ENCODE data around the gene SRRM2.
A peak's percentile ranks its signal among the peaks of the same experiment; 100 is the strongest.
"Not testable (repeated sequence)": the region's sequence is repeated elsewhere in the genome, so short reads cannot be mapped to it uniquely, and the experiment has no call there.

Gene SRRM2

GRCh38 chr16:2720064-2720457, 32.4 kb upstream of the SRRM2 start, which contains the start of gene PRSS27:
TSS of gene PRSS27 (minus strand) at chr16:2720224. CDS start at chr16:2720160, 64 bp downstream.
- peak within 1 kb of the TSS; percentile 45 for H3K4me3 ChIP-seq (ENCODE audit: low read length)
- peak; percentile 62 for DNase-seq (ENCODE audit: low read depth)
- TF ChIP-seq CTCF (IDR thresholded peaks at IDR 0.05; ENCODE audit: insufficient read depth, low read depth, low read length, missing control alignments), result no peak

- TF ChIP-seq CTCF (IDR thresholded peaks at IDR 0.05; ENCODE audit: insufficient read depth, low read depth, low read length, missing control alignments), result peak; percentile 24
- DNase-seq (ENCODE audit: low read depth), result peak; percentile 81
- H3K4me3 ChIP-seq (ENCODE audit: low read length), result peak overlapping the region; percentile 45
These were observed 31.5 kb upstream of the SRRM2 start for GRCh38 chr16:2720719-2721633.

GRCh38 chr16:2721634-2722173, 30.7 kb upstream of the SRRM2 start:
- not testable (repeated sequence) for DNase-seq (ENCODE audit: low read depth)
- H3K4me3 ChIP-seq (ENCODE audit: low read length), result peak overlapping the region; percentile 40

GRCh38 chr16:2724088-2724676, 28.3 kb upstream of the SRRM2 start:
- no peak for TF ChIP-seq CTCF (IDR thresholded peaks at IDR 0.05; ENCODE audit: insufficient read depth, low read depth, low read length, missing control alignments)
- no peak overlapping the region for H3K4me3 ChIP-seq (ENCODE audit: low read length)
- DNase-seq (ENCODE audit: low read depth), result no peak

- TF ChIP-seq CTCF (IDR thresholded peaks at IDR 0.05; ENCODE audit: insufficient read depth, low read depth, low read length, missing control alignments), result no peak
- DNase-seq (ENCODE audit: low read depth), result no peak
- H3K4me3 ChIP-seq (ENCODE audit: low read length), result no peak overlapping the region
These were observed 27.6 kb upstream of the SRRM2 start for GRCh38 chr16:2724816-2725348.

- TF ChIP-seq CTCF (IDR thresholded peaks at IDR 0.05; ENCODE audit: insufficient read depth, low read depth, low read length, missing control alignments), result no peak
- no peak overlapping the region for H3K4me3 ChIP-seq (ENCODE audit: low read length)
- DNase-seq (ENCODE audit: low read depth), result no peak
These were observed 25.5 kb upstream of the SRRM2 start for GRCh38 chr16:2726923-2727322.

- DNase-seq (ENCODE audit: low read depth), result no peak
- no peak for TF ChIP-seq CTCF (IDR thresholded peaks at IDR 0.05; ENCODE audit: insufficient read depth, low read depth, low read length, missing control alignments)
- H3K4me3 ChIP-seq (ENCODE audit: low read length), result no peak overlapping the region
These were observed 24.4 kb upstream of the SRRM2 start for GRCh38 chr16:2728034-2728433.

Measured in epithelial cell of esophagus (primary cell).